Glutamatergic neuron (in vitro differentiated cells): ENCODE measurements around the gene THAP8. TPM values are rescaled to one million over a fixed set of nuclear protein-coding genes. Genes with fewer than 3 reads are reported as not detected.

Source experiments
- DNase-seq: peaks from one replicate; pipeline ENCODE4 v3.0.0; 2022
- H3K27ac Mint-ChIP-seq: one replicate; pipeline ENCODE4 v1.8.0; 2020; ENCODE audit warnings: mild to moderate bottlenecking, mixed read lengths, inconsistent platforms; ENCODE audit not compliant: unreplicated experiment
- H3K27me3 Mint-ChIP-seq: one replicate; pipeline ENCODE4 v1.8.0; 2020; ENCODE audit warnings: mild to moderate bottlenecking, moderate library complexity, mixed read lengths, inconsistent platforms; ENCODE audit not compliant: unreplicated experiment
- H3K36me3 Mint-ChIP-seq: one replicate; pipeline ENCODE4 v1.8.0; 2020; ENCODE audit warnings: mild to moderate bottlenecking, mixed read lengths, inconsistent platforms; ENCODE audit not compliant: unreplicated experiment
- H3K4me1 Mint-ChIP-seq: one replicate; pipeline ENCODE4 v1.8.0; 2020; ENCODE audit warnings: mild to moderate bottlenecking, low read depth, mixed read lengths, inconsistent platforms; ENCODE audit not compliant: unreplicated experiment
- H3K4me3 Mint-ChIP-seq: one replicate; pipeline ENCODE4 v1.8.0; 2020; ENCODE audit warnings: mild to moderate bottlenecking, mixed read lengths, inconsistent platforms; ENCODE audit not compliant: unreplicated experiment
- H3K9me3 Mint-ChIP-seq: one replicate; pipeline ENCODE4 v1.8.0; 2020; ENCODE audit warnings: mild to moderate bottlenecking, moderate library complexity, mixed read lengths, inconsistent platforms; ENCODE audit not compliant: unreplicated experiment
- total RNA-seq: library from RNA; stranded (reverse); fragmentation: NEBNext Ultra II Directional; extraction: Animal tissue kit (Norgen Biotek cat#: 25700); gene quantifications from one replicate; pipeline ENCODE4 v1.2.1, GENCODE V29; 2021; ENCODE audit not compliant: unreplicated experiment
- TF ChIP-seq, protein P1 (sequence below): fragments of 200-600 bp; sonication (generic); IDR thresholded peaks from one replicate; pipeline ENCODE4 v1.5.0; 2021; ENCODE audit not compliant: partially characterized antibody, unreplicated experiment

THAP8 gene
- total RNA-seq, 1 donor from 2014 or later = 10.1 TPM

DNA sequence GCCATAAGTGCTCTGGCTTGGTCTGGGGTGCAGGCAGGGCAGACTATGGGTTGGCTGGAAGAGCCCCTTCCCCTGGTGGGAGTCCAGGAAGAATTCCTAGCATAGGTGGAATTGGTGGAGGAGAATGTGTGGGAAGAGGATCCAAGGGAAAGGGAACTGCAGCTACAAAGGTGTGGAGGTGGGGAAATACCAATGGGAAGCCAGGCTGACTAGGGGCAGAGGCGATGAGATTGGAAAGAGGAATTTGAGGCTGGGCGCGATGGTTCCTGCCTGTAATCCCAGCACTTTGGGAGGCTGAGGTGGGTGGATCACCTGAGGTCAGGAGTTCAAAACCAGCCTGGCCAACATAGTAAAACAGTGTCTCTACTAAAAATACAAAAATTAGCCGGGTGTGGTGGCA lies 63.9 kb downstream of the THAP8 start:
- peaks cover 8% of the 10 kb centered on the region for H3K9me3 Mint-ChIP-seq
- peaks cover 14% of the 10 kb centered on the region for H3K27me3 Mint-ChIP-seq
- H3K27ac Mint-ChIP-seq = no peak overlapping the region
- DNase-seq = no peak
- H3K4me3 Mint-ChIP-seq = no peak overlapping the region
- H3K4me1 Mint-ChIP-seq = peaks cover 6% of the 10 kb centered on the region
- peaks cover 3% of the 10 kb centered on the region for H3K36me3 Mint-ChIP-seq
- TF ChIP-seq, protein P1, sequence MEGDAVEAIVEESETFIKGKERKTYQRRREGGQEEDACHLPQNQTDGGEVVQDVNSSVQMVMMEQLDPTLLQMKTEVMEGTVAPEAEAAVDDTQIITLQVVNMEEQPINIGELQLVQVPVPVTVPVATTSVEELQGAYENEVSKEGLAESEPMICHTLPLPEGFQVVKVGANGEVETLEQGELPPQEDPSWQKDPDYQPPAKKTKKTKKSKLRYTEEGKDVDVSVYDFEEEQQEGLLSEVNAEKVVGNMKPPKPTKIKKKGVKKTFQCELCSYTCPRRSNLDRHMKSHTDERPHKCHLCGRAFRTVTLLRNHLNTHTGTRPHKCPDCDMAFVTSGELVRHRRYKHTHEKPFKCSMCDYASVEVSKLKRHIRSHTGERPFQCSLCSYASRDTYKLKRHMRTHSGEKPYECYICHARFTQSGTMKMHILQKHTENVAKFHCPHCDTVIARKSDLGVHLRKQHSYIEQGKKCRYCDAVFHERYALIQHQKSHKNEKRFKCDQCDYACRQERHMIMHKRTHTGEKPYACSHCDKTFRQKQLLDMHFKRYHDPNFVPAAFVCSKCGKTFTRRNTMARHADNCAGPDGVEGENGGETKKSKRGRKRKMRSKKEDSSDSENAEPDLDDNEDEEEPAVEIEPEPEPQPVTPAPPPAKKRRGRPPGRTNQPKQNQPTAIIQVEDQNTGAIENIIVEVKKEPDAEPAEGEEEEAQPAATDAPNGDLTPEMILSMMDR = no peak

DNA sequence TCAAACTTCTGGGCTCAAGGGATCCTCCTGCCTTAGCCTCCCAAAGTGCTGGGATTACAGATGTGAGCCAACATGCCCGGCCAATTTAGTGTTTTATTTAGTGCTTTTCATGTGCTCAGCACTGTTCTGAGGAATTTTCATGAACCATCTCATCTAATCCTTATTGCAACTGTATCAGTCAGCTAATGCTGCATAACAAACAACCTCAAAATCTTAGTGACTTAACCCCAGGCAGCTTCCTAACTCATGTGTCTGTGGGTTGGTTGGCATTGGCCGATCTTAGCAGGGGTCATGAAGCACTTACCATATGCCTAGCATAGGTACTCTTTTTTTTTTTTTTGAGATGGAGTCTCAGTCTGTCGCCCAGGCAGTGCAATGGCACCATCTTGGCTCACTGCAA lies 65.3 kb downstream of the THAP8 start:
- no peak overlapping the region for H3K27ac Mint-ChIP-seq
- DNase-seq = no peak
- H3K4me3 Mint-ChIP-seq = no peak overlapping the region
- H3K9me3 Mint-ChIP-seq = peaks cover 6% of the 10 kb centered on the region
- H3K4me1 Mint-ChIP-seq = peaks cover 6% of the 10 kb centered on the region
- peaks cover 15% of the 10 kb centered on the region for H3K27me3 Mint-ChIP-seq
- TF ChIP-seq, protein P1 = no peak
- peaks cover 5% of the 10 kb centered on the region for H3K36me3 Mint-ChIP-seq

DNA sequence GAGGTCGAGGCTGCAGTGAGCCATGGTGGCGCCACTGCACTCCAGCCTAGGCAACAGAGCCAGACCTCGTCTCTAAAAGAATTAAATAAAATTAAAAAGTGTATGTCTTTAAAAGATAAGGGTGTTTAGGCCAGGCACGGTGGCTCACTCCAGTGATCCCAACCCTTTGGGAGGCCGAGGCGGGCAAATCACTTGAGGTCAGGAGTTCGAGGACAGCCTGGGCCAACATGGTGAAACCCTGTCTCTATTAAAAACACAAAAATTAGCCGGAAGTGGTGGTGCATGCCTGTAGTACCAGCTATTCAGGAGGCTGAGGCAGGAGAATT lies 66.6 kb downstream of the THAP8 start:
- DNase-seq = no peak
- H3K27ac Mint-ChIP-seq = no peak overlapping the region
- TF ChIP-seq, protein P1 = no peak
- peaks cover 6% of the 10 kb centered on the region for H3K4me1 Mint-ChIP-seq
- H3K36me3 Mint-ChIP-seq = peaks cover 5% of the 10 kb centered on the region
- peaks cover 15% of the 10 kb centered on the region for H3K27me3 Mint-ChIP-seq
- peak overlapping the region; percentile 38 for H3K4me3 Mint-ChIP-seq
- peaks cover 6% of the 10 kb centered on the region for H3K9me3 Mint-ChIP-seq

DNA sequence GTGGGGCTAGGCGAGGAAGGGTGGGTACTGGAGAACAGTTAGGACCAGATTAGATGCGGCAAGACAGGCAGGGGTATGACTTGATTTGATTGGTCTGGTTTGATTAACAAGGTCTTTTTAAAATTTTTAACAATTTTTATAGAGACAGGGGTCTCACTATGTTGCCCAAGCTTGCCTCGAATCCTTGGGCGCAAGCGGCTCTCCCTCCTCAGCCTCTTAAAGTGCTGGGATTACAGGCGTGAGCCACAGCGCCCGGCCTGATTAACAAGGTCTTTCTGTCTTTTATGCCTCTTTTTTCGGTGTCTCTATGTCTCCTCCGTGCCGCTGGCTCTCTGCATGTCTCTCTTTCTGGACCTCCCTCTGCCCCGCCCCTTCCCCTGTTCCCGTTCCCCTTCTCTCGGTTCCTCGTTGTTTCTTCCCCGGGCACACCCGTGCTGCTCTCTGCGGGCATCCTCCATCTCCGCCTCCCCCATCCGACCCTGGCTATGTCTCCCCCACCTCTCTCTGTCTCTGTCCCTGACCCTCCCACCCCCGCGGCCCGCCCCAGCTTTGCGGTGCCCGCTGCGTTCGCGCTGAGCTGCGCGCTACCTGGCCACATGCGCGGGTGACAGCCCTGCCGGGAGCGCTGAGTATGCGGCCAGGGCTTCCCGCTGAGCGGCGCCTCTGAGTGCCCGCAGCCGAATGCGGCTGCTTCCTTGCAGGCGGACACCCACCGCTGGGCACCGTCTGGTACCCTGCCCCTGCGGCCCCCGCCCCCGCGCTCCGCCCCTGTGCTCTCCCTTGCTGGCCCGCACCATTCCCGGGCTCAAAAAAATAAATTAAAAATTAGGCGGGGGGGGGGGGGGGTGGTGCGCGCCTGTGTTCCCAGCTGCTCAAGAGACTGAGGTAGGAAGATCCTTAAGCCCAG lies 67.2 kb downstream of the THAP8 start:
- H3K4me3 Mint-ChIP-seq = peak overlapping the region; percentile 84
- peak; percentile 71 for DNase-seq
- H3K27me3 Mint-ChIP-seq = peaks cover 18% of the 10 kb centered on the region
- H3K27ac Mint-ChIP-seq = peak overlapping the region; percentile 82
- H3K9me3 Mint-ChIP-seq = peaks cover 6% of the 10 kb centered on the region
- H3K4me1 Mint-ChIP-seq = peaks cover 6% of the 10 kb centered on the region
- TF ChIP-seq, protein P1 = no peak
- peaks cover 5% of the 10 kb centered on the region for H3K36me3 Mint-ChIP-seq

DNA sequence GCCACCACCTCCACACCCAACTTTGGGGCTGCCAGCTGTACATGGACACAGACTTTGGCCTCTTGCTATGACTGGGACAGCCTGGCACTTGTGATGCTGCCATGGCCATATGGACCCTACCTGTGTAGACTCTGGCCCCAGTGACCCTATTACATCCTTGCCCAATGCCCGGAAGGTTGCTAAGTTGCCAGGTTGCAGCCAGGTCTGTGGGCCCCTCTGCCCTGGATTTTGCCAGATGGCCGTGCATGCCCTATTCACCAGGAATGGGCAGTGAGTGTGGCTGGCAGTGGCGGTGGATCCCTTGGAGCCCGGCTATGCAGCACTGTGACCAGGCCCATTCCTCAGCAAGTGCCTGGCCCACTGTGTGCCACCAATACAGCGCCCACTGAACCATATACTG lies 68.0 kb downstream of the THAP8 start:
- H3K27ac Mint-ChIP-seq = no peak overlapping the region
- H3K9me3 Mint-ChIP-seq = peaks cover 6% of the 10 kb centered on the region
- TF ChIP-seq, protein P1 = no peak
- no peak overlapping the region for H3K4me3 Mint-ChIP-seq
- H3K4me1 Mint-ChIP-seq = peaks cover 2% of the 10 kb centered on the region
- no peak for DNase-seq
- H3K27me3 Mint-ChIP-seq = peaks cover 20% of the 10 kb centered on the region
- H3K36me3 Mint-ChIP-seq = peaks cover 5% of the 10 kb centered on the region
